ENCODE measurements around the gene HYAL1.

Gene HYAL1

DNA sequence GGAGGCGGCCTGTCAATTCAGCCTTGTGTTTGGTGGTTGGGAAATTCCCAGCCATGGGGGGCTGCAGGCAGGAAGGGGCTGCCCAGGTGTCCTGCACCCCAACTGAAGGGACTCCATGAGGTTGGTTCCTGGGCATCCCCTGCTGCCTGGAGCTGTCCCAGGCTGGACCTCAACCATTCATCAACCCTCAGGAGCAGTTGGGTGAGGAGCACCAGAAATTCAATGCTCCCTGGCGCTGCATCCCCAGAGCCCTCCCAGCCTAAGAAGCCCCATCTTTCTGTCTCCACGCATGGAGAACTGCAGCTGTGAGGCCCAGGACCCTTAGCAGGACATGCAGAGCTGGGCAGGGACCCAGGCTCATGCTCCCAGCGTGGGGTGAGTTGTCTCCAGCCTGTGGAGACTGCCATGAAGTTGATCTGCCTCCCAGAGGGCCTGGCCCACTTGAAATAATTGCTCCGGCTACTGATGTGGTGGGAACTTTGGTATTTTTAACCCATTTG, 42.4 kb downstream of the HYAL1 start:
- Histone ChIP-seq H2BK12ac (ENCODE audit: low read length) (peak overlapping the region; percentile 42), H3K23ac (ENCODE audit: low read length) (no peak overlapping the region), H3K9me3 (ENCODE audit: insufficient read depth, low read depth, low read length) (no peaks in the 10 kb centered on the region), H2BK120ac (ENCODE audit: insufficient read depth, low read length, poor library complexity) (peak overlapping the region; percentile 95), H3K79me1 (ENCODE audit: low read length) (peaks cover 36% of the 10 kb centered on the region), H3K14ac (ENCODE audit: low read length) (peak overlapping the region; percentile 97), H4K12ac (ENCODE audit: low read depth, low read length) (peak overlapping the region; percentile 95), H3K36me3 (ENCODE audit: control insufficient read depth in 1 of 2, insufficient read depth in 2 of 2, low read length in 2 of 2) (peaks cover 29 to 30% of the 10 kb centered on the region in 2 experiments), H3K4me1 (ENCODE audit: control insufficient read depth in 1 of 2, insufficient read depth in 2 of 2, low read length in 2 of 2) (peaks cover 35 to 37% of the 10 kb centered on the region in 2 experiments), H2AFZ (ENCODE audit: insufficient read depth, low read length, poor library complexity) (no peak overlapping the region), H4K91ac (ENCODE audit: low read depth, low read length) (peak overlapping the region; percentile 95), H2AK5ac (ENCODE audit: low read length) (peak overlapping the region; percentile 73), H3K27me3 (ENCODE audit: insufficient read depth, low read length) (no peaks in the 10 kb centered on the region), H3K4me2 (ENCODE audit: low read length) (peak overlapping the region; percentile 55), H2BK5ac (ENCODE audit: low read depth, low read length, poor library complexity) (peak overlapping the region; percentile 89), H3K27ac (ENCODE audit: low read depth, low read length) (peak overlapping the region; percentile 82), H3K18ac (ENCODE audit: low read length) (peak overlapping the region; percentile 41), H4K8ac (ENCODE audit: low read depth, low read length) (peak overlapping the region; percentile 80), H3K4ac (ENCODE audit: low read depth, low read length) (peak overlapping the region; percentile 7), H3K4me3 (ENCODE audit: low read depth, low read length) (no peak overlapping the region), H3K79me2 (ENCODE audit: control insufficient read depth, insufficient read depth, low read length, poor library complexity) (peaks cover 14% of the 10 kb centered on the region), H3K9ac (ENCODE audit: low read length) (no peak overlapping the region)
- WGBS (ENCODE audit: extremely low coverage, insufficient coverage, insufficient read length): no CpG with 5 or more reads among the region's 5 CpGs
- DNase-seq: no peak

DNA sequence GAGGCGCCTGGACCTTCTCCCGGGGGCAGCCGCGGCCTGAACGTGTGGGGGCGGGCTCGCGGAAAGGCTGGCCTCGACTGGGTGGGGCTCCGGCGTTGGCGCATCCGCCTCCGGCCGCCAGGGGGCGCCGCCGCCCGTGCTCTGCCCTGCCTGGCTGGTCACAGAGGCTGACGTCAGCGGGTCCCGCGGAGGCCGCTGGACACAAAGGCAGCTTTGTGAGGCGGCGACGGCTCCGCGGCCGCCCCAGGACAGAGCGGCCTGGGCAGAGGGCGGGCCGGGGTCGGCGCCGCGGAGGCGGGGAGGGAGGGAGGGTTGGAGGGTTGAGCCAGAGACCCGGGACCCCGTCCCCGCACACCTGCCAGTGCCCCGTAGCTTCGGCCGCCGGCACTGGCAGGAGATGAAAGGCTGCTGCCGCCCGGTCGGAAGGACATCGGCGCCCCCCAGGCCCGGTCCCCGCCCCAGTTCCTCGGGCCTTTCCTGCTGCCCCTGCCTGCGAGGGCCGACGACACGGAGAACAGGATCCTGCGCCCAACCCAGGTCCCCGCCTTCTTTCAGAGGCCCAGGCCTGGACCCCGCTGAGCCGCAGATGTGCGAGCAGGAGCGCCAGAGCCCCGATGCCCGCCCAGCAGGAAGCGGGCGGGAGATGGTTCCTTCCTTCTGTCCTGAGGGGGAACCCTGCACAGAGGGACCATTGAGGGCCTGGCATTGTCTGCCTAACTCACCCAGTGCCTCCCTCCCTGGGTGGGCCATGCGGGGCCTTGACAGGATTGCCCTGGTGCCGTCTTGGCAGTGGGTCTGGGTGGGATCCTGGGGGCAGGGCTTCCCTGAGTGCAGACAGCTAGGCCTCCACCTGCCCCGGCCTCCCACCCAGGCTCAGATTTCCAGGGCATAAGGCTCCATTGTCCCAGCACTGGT, 43.1 kb downstream of the HYAL1 start:
- WGBS (ENCODE audit: extremely low coverage, insufficient coverage, insufficient read length): no CpG with 5 or more reads among the region's 70 CpGs
- Histone ChIP-seq H3K4ac (ENCODE audit: low read depth, low read length) (peak overlapping the region; percentile 7), H3K36me3 (ENCODE audit: control insufficient read depth in 1 of 2, insufficient read depth in 2 of 2, low read length in 2 of 2) (peaks cover 33 to 34% of the 10 kb centered on the region in 2 experiments), H4K91ac (ENCODE audit: low read depth, low read length) (peak overlapping the region; percentile 95), H3K18ac (ENCODE audit: low read length) (peak overlapping the region; percentile 41), H3K9ac (ENCODE audit: low read length) (peak overlapping the region; percentile 71), H3K27me3 (ENCODE audit: insufficient read depth, low read length) (no peaks in the 10 kb centered on the region), H2AK5ac (ENCODE audit: low read length) (peak overlapping the region; percentile 73), H3K4me2 (ENCODE audit: low read length) (peak overlapping the region; percentile 55), H3K27ac (ENCODE audit: low read depth, low read length) (peak overlapping the region; percentile 82), H2BK12ac (ENCODE audit: low read length) (peak overlapping the region; percentile 42), H3K23ac (ENCODE audit: low read length) (no peak overlapping the region), H2AFZ (ENCODE audit: insufficient read depth, low read length, poor library complexity) (peak overlapping the region; percentile 14), H2BK5ac (ENCODE audit: low read depth, low read length, poor library complexity) (peak overlapping the region; percentile 89), H3K79me1 (ENCODE audit: low read length) (peaks cover 30% of the 10 kb centered on the region), H3K14ac (ENCODE audit: low read length) (peak overlapping the region; percentile 97), H3K4me3 (ENCODE audit: low read depth, low read length) (peak overlapping the region; percentile 34), H4K12ac (ENCODE audit: low read depth, low read length) (peak overlapping the region; percentile 95), H3K4me1 (ENCODE audit: control insufficient read depth in 1 of 2, insufficient read depth in 2 of 2, low read length in 2 of 2) (peaks cover 29 to 30% of the 10 kb centered on the region in 2 experiments), H3K9me3 (ENCODE audit: insufficient read depth, low read depth, low read length) (no peaks in the 10 kb centered on the region), H3K79me2 (ENCODE audit: control insufficient read depth, insufficient read depth, low read length, poor library complexity) (peaks cover 11% of the 10 kb centered on the region), H2BK120ac (ENCODE audit: insufficient read depth, low read length, poor library complexity) (peak overlapping the region; percentile 95), H4K8ac (ENCODE audit: low read depth, low read length) (peak overlapping the region; percentile 80)
- peak; percentile 90 to 94 for DNase-seq

DNA sequence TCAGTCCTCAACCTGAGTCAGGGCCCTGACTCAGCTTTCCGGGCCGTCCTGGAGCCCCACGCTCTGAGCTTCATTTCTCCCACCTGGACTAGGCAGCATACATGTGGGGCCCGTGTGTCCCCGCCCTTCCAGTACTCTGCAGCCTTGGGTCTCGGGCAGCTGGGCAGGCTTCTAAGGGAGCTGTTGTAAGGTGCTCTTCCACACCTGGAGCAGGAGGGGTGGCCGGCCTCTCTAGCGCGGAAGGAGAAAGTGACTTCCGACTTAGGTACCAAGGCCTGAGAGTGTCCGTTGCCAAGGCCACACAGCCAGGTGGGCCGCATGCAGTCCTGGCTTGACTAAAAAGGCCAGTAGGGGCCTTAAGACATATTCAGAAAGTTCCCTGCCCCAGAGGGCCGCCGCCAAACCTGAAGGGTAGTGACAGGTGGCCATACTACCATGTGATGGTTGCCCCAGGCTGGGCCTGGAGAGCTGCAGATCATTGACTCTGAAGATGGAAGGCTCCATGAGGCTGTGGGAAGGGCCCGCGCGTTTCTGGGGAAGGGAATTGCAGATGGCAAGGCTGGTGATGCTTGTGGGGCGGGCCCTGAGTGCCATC, 43.8 kb downstream of the HYAL1 start:
- no peak overlapping the region for H3K23ac ChIP-seq (ENCODE audit: low read length)
- peaks cover 24 to 26% of the 10 kb centered on the region in 2 experiments for H3K4me1 ChIP-seq (ENCODE audit: control insufficient read depth in 1 of 2, insufficient read depth in 2 of 2, low read length in 2 of 2)
- H2BK120ac ChIP-seq (ENCODE audit: insufficient read depth, low read length, poor library complexity): no peak overlapping the region
- peak overlapping the region; percentile 14 for H3K4ac ChIP-seq (ENCODE audit: low read depth, low read length)
- no peak overlapping the region for H3K18ac ChIP-seq (ENCODE audit: low read length)
- no peak overlapping the region for H2AFZ ChIP-seq (ENCODE audit: insufficient read depth, low read length, poor library complexity)
- peak overlapping the region; percentile 21 for H3K4me2 ChIP-seq (ENCODE audit: low read length)
- no peaks in the 10 kb centered on the region for H3K9me3 ChIP-seq (ENCODE audit: insufficient read depth, low read depth, low read length)
- WGBS (ENCODE audit: extremely low coverage, insufficient coverage, insufficient read length): no CpG with 5 or more reads among the region's 18 CpGs
- no peak overlapping the region for H2BK5ac ChIP-seq (ENCODE audit: low read depth, low read length, poor library complexity)
- peak overlapping the region; percentile 31 for H4K91ac ChIP-seq (ENCODE audit: low read depth, low read length)
- no peak overlapping the region for H3K14ac ChIP-seq (ENCODE audit: low read length)
- no peak overlapping the region for H3K9ac ChIP-seq (ENCODE audit: low read length)
- peak overlapping the region; percentile 34 for H2AK5ac ChIP-seq (ENCODE audit: low read length)
- H3K27ac ChIP-seq (ENCODE audit: low read depth, low read length): peak overlapping the region; percentile 22
- H3K79me1 ChIP-seq (ENCODE audit: low read length): peaks cover 26% of the 10 kb centered on the region
- H3K27me3 ChIP-seq (ENCODE audit: insufficient read depth, low read length): no peaks in the 10 kb centered on the region
- H2BK12ac ChIP-seq (ENCODE audit: low read length): no peak overlapping the region
- peaks cover 41% of the 10 kb centered on the region in 2 experiments for H3K36me3 ChIP-seq (ENCODE audit: control insufficient read depth in 1 of 2, insufficient read depth in 2 of 2, low read length in 2 of 2)
- H3K79me2 ChIP-seq (ENCODE audit: control insufficient read depth, insufficient read depth, low read length, poor library complexity): peaks cover 9% of the 10 kb centered on the region
- peak overlapping the region; percentile 3 for H4K12ac ChIP-seq (ENCODE audit: low read depth, low read length)
- DNase-seq: no peak
- H3K4me3 ChIP-seq (ENCODE audit: low read depth, low read length): no peak overlapping the region
- no peak overlapping the region for H4K8ac ChIP-seq (ENCODE audit: low read depth, low read length)

DNA sequence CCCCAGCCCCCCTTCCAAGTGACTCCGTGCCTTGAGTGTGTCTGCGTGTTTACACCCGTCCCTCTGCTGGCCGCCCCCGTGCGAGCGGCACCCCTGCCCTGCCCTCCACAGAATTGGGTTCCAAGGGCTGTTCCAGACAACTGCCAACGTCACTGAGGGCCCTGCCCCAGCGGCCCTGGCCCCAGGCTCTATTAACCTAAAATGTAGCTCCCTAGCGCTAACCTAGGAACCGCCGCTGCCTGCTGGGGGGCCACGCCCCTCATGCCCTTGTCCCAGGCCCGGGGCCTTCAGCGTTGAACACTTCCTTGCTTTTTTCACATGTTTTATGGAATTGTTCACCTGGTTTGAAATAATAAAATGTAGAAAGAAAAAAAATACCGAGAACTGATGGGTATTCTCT, 44.4 kb downstream of the HYAL1 start:
- Histone ChIP-seq H3K9me3 (ENCODE audit: insufficient read depth, low read depth, low read length) (no peaks in the 10 kb centered on the region), H3K4me3 (ENCODE audit: low read depth, low read length) (no peak overlapping the region), H2BK120ac (ENCODE audit: insufficient read depth, low read length, poor library complexity) (no peak overlapping the region), H4K91ac (ENCODE audit: low read depth, low read length) (no peak overlapping the region), H3K79me2 (ENCODE audit: control insufficient read depth, insufficient read depth, low read length, poor library complexity) (peaks cover 7% of the 10 kb centered on the region), H3K14ac (ENCODE audit: low read length) (no peak overlapping the region), H2AFZ (ENCODE audit: insufficient read depth, low read length, poor library complexity) (no peak overlapping the region), H3K4ac (ENCODE audit: low read depth, low read length) (no peak overlapping the region), H3K79me1 (ENCODE audit: low read length) (peaks cover 21% of the 10 kb centered on the region), H3K4me1 (ENCODE audit: control insufficient read depth in 1 of 2, insufficient read depth in 2 of 2, low read length in 2 of 2) (peaks cover 19 to 21% of the 10 kb centered on the region in 2 experiments), H2BK12ac (ENCODE audit: low read length) (no peak overlapping the region), H3K23ac (ENCODE audit: low read length) (no peak overlapping the region), H2BK5ac (ENCODE audit: low read depth, low read length, poor library complexity) (no peak overlapping the region), H3K27ac (ENCODE audit: low read depth, low read length) (peak overlapping the region; percentile 22), H4K12ac (ENCODE audit: low read depth, low read length) (no peak overlapping the region), H3K4me2 (ENCODE audit: low read length) (no peak overlapping the region), H3K9ac (ENCODE audit: low read length) (no peak overlapping the region), H2AK5ac (ENCODE audit: low read length) (no peak overlapping the region), H3K36me3 (ENCODE audit: control insufficient read depth in 1 of 2, insufficient read depth in 2 of 2, low read length in 2 of 2) (peaks cover 46% of the 10 kb centered on the region in 2 experiments), H3K27me3 (ENCODE audit: insufficient read depth, low read length) (no peaks in the 10 kb centered on the region), H4K8ac (ENCODE audit: low read depth, low read length) (no peak overlapping the region), H3K18ac (ENCODE audit: low read length) (no peak overlapping the region)
- WGBS (ENCODE audit: extremely low coverage, insufficient coverage, insufficient read length): no CpG with 5 or more reads among the region's 16 CpGs
- DNase-seq: no peak

All from trophoblast cell (in vitro differentiated cells and primary cell).